Stimulated activated CD8-positive, alpha-beta memory T cell treated with anti-CD3 and anti-CD28 coated beads, Interleukin-2, amount 100 ng/mL, for 1 hour (primary cell): Measurements from ENCODE around the gene GMDS.

ENCODE experiments used
- DNase-seq, 2 donors: peaks; one replicate each; pipeline ENCODE4 v3.0.0-alpha.2; 2020; ENCODE audit warnings: low read depth in 2 of 2

GMDS gene

DNA sequence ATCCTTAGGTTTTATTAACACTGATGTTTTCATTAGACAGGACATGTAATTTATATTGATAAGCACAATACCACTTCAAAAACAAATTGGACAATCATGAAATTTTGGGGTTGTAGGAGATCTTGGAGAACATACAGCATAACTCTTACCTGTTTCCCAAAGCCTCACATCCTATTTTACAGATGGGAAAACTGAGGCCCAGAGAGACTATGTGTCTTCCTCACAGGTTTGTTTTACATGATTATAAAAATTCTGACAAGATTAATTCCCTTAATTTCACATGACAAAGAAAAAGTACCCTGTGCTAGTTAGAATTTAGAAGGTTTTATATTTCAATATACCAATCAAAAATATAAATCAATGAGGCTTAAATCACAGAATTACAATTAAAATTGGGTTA, 145.5 kb downstream of the GMDS start:
- no peak for DNase-seq

DNA sequence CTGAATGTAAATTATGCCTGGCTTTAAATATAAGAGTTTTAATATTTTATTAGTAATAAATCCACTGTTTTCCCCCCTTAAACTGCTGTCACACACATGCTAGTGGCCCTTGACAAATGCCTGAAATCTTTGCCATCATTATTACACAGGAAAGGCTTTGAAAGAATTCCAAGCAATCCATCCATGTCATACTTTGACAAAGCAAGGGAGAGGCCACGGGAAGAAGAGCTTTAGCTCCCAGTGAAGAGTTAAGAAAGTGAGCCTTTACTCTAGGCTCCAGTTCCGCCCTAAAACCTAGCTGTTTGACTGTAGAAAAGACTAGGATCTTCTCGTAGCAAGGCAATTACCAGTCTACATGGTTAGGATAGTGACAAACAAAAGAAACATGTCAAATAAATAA, 147.9 kb downstream of the GMDS start:
- DNase-seq: no peak

GRCh38 chr6:2094642-2095041, 150.8 kb downstream of the GMDS start:
- DNase-seq: no peak

DNA sequence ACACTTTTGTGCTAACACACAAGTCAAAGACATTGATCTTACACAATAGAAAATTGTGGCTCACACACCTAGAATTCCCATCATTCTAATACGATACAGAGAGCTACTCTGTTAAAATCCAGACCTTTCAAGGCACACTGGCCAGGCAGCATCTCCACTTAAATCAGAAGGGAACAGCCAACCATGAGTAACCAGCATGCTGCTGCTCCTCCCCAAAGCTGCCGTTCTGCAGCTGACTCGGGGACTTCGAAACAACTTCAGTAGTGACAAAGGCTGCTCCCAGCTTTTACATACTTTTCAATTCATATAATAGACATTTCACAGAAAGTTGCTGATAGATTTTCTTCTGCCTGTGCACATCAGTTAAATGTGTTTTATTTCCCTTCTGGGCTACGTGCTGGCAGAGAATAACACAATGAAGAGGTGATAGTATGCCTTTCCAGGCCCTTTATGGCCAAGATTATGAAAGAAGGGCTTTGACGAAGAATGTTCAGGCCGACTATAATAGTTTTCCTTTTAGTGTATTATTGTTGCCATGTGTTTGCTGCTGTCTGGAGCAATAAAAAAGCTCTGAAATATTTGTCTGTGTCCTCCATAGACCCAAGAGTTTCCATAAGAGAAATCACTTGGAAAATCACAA, 159.0 kb downstream of the GMDS start:
- no peak for DNase-seq

- DNase-seq: no peak
These were observed 159.7 kb downstream of the GMDS start for GRCh38 chr6:2085657-2086056.

DNA sequence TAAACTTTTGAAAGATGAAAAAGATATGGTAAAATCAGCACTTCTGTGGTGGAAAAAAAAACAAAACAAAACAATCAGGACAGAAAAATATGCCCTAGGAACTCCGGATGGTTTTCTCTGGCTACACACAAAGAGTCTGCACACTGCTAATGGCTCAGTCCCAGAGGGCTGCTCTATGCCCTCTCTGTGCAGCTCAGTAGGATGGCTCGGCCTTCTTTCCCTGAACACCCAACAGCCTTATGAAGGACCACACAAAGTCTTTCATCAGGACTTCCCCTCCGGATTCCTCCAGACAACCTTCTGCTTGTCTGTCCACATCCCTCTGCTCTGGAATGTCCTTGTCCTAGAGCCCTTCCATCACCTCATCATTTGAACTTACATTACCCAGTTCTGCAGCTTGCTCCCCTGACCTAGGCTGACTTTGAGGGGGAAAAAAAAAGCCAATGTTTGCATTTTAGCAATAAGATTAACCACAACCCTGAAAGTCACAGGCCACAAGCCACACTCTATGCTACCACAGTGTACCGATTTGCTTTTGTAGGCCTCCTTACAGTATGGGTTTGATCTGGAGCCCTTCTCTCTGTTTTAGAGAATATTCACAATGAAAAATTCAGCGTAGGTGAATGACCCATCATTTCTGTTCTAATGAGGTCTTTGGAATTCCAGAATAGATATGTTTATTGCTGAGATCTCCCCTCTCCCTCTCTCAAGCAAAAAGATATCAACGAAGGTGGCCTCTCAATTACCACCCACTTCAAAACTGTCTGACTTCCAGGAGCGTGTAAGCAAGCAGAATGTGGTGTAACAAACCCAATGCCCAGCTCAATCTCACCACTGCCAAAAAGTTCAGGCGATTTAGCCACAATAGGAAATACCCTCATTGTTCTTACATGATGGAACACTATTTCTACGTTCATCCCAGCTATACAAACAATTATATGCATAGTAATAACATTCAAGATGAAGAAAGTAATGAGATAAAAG, 164.0 kb downstream of the GMDS start:
- no peak for DNase-seq

DNA sequence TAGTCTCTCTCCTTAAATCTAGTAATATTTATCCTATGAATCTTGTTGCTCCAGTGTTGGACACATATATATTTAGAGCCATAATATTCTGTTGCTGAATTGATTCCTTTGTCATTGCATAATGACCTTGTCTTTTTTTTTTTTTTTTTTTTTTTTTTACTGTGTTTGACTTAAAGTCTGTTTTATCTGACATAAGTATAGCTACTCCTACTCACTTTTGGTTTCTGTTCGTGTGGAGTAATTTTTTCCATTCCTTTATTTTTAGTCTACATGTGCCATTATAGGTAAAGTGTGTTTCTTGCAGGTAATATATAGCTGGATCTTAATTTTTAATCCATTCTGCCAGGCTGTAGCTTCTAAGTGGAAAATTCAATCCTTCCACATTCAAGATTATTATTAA, 166.5 kb downstream of the GMDS start:
- no peak for DNase-seq

- no peak for DNase-seq
These were observed 167.6 kb downstream of the GMDS start for GRCh38 chr6:2077826-2078225.

- DNase-seq: no peak
These were observed 171.9 kb downstream of the GMDS start for GRCh38 chr6:2073476-2073875.

DNA sequence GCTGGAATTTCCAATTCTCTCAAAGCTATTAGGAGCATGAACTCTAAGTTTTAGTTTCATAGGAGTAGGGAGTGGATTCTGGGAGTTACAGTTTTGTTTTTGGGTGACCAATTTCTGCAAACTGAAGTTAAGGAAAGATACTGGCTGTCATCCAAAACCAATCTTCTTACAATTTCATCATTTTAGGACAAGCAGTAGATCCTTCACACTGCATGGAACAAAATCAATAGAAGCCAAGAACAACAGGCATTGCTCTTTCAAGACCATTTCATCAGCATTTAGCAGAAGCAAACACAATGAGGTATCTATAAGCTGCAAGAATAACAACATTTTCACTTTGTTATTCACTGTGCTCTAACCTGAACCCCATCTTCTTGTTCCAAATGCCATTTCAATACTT, 173.0 kb downstream of the GMDS start:
- DNase-seq: no peak

- no peak for DNase-seq
These were observed 181.9 kb downstream of the GMDS start for GRCh38 chr6:2063547-2063946.

DNA sequence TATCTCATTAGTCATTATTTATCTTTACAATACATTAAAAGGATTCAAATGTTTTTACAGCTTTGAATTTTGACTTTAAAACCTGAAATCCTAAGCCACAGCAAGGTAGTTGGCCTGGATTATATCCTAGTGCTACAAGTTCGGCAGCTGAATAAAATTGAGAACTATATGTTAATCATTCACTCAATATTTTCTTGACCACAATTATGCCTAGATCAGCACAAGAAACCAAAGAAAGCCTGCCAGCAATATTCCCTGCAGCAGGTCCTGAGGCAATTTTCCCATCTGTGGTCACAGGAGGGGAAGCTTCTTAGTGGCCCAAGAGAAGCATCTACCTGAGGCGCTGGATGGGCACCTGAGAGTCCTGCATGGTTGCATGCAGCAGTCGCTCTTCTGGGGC, 183.5 kb downstream of the GMDS start:
- no peak for DNase-seq

- no peak for DNase-seq
These were observed 189.5 kb downstream of the GMDS start for GRCh38 chr6:2055911-2056310.

- DNase-seq: no peak
These were observed 190.3 kb downstream of the GMDS start for GRCh38 chr6:2055143-2055542.

DNA sequence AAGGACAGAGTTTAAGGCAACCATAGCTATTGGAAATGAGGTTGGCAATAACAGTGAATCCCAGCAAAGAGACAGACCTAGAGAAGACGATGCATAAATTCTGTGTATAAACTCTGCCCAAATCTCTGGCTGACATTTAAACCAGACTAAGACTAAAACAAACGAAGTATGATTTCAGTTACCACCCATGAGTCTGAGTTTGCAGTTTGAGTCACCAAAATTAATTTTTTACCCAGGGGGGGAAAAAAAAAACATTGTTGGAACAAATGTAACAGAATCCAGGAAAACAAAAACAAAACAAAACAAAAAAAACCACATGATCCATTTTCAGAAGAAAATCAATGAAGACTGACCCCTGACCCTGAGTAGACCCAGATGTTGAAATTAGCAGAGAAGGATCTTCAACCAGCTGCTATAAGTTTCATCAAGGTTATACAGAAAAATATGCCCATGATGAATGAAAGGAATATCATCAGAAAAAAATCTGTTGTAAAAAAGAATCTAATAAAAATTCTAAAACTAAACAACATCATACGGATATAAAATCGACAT, 190.8 kb downstream of the GMDS start:
- DNase-seq: no peak

DNA sequence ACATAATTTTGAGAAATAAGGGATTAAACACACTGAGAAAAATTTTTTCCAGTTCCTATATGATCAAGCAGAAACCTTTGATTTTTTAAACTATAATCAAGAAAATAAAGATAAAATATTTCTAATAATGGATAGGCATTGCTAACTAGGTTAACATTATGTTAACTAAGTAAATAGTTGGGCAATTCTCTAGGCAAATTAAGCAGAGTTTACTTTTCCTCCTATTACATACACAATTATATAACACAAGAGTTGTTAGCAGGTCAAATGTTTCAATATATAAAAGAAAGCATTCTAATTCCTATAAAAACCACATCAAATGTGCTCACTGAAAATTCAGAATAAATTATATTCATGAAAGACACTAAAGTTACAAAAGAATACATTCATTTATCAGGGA, 191.7 kb downstream of the GMDS start:
- no peak for DNase-seq

GRCh38 chr6:2047855-2048254, 197.6 kb downstream of the GMDS start:
- no peak for DNase-seq

DNA sequence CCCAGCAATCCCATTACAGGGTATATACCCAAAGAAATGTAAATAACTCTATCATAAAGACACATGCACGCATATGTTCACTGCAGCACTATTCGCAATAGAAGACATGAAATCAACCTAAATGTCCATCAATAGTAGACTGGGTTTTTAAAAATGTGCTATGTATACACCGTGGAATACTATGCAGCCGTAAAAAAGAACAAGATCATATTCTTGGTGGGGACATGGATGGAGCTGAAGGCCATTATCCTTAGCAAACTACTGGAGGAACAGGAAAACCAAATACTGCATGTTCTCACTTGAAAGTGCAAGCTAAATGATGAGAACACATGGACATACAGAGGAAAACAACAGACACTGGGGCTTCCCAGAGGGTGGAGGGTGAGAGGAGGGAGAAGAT, 201.2 kb downstream of the GMDS start:
- DNase-seq: no peak

GRCh38 chr6:2042956-2043648, 202.3 kb downstream of the GMDS start:
- no peak for DNase-seq

- DNase-seq: peak in 1 of 2 donors; percentile 3
These were observed 207.3 kb downstream of the GMDS start for GRCh38 chr6:2038092-2038491.

- DNase-seq: no peak
These were observed 208.0 kb downstream of the GMDS start for GRCh38 chr6:2037237-2037926.

GRCh38 chr6:2036710-2037023, 208.7 kb downstream of the GMDS start:
- DNase-seq: no peak
